ENCODE results near the gene NUCKS1.

GRCh38 chr1:205678286-205679111 is 71.5 kb downstream of the NUCKS1 start:
- TF ChIP-seq, protein P1, sequence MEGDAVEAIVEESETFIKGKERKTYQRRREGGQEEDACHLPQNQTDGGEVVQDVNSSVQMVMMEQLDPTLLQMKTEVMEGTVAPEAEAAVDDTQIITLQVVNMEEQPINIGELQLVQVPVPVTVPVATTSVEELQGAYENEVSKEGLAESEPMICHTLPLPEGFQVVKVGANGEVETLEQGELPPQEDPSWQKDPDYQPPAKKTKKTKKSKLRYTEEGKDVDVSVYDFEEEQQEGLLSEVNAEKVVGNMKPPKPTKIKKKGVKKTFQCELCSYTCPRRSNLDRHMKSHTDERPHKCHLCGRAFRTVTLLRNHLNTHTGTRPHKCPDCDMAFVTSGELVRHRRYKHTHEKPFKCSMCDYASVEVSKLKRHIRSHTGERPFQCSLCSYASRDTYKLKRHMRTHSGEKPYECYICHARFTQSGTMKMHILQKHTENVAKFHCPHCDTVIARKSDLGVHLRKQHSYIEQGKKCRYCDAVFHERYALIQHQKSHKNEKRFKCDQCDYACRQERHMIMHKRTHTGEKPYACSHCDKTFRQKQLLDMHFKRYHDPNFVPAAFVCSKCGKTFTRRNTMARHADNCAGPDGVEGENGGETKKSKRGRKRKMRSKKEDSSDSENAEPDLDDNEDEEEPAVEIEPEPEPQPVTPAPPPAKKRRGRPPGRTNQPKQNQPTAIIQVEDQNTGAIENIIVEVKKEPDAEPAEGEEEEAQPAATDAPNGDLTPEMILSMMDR (IDR thresholded peaks at IDR 0.05; ENCODE audit: insufficient read depth, low read length, poor library complexity, severe bottlenecking): no peak
- no peak for TF ChIP-seq EZH2phosphoT487 (conservative IDR thresholded peaks at IDR 0.05; ENCODE audit: low read length)
